PC-9 (cell line): Measurements from ENCODE around the gene LCE6A.

Experiments
- CTCF ChIP-seq: fragments of 200-600 bp; sonication (generic); conservative IDR thresholded peaks from 2 replicates; pipeline ENCODE4 v1.6.1; 2017; ENCODE audit warnings: mixed run types, antibody characterized with exemption, mild to moderate bottlenecking, moderate library complexity
- EZH2 ChIP-seq: fragments of 200-600 bp; sonication (generic); IDR thresholded peaks from 2 replicates; pipeline ENCODE4 v1.8.0; 2017; ENCODE audit warnings: antibody characterized with exemption, low read depth

- TF ChIP-seq CTCF (no peak), EZH2 (no peak)
Measured at GRCh38 chr1:152879559-152880198, 37.0 kb downstream of the LCE6A start.
